Measurements from ENCODE around the gene PTK7.
"Not testable (repeated sequence)": the region's sequence is repeated elsewhere in the genome, so short reads cannot be mapped to it uniquely, and the experiment has no call there.

The PTK7 gene

DNA sequence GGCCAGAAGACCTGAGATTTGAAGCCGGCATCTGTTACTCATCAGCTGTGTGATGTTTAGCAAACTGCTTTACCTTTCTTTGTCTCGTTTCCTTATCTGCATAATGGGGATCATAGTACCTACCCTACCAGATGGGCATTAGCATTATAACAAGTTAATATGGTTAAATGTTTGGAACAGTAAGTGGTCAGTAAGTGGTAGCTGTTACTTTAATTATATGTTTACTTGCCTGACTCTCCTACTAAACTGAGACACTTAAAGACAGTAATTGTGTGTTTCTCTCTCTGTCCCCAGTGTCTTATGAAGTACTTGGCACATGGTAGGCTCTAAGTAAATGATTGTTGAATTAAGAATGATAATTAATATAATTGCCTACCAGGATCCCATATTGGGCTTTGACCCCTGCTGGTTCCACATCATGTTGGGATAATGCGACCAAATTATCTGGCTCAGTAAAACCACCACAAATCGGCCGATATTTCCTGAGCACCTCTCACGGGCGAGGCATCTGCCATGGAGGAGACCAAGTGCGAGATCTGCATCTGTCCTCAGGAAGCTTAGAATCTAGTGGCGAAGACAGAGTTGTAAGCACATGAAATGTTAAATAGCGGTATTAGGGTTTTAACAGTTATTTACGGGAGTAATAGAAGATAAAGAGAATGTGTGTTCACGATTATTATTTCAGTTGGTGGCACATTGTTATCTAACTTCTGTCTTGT, 31.4 kb downstream of the PTK7 start:
- no peak for DNase-seq (ENCODE audit: extremely low spot score)
- POLR2A ChIA-PET: interaction anchor here (0.7 to 1.0 kb wide), 2 partner anchors 14 to 54 kb away, joined by 3 read pairs; partner anchors contain the start of gene CUL7
- CTCF ChIA-PET: no interaction called here
- no peak for TF ChIP-seq ARNT (IDR thresholded peaks at IDR 0.05)
- no peak for TF ChIP-seq FOXK2 (IDR thresholded peaks at IDR 0.05)
- TF ChIP-seq SUZ12 (IDR thresholded peaks at IDR 0.05): no peak
- TF ChIP-seq SP1 (IDR thresholded peaks at IDR 0.05): no peak
- TF ChIP-seq TARDBP (IDR thresholded peaks at IDR 0.05): no peak
- no peak for TF ChIP-seq ELF4 (IDR thresholded peaks at IDR 0.05)
- TF ChIP-seq, protein P1, sequence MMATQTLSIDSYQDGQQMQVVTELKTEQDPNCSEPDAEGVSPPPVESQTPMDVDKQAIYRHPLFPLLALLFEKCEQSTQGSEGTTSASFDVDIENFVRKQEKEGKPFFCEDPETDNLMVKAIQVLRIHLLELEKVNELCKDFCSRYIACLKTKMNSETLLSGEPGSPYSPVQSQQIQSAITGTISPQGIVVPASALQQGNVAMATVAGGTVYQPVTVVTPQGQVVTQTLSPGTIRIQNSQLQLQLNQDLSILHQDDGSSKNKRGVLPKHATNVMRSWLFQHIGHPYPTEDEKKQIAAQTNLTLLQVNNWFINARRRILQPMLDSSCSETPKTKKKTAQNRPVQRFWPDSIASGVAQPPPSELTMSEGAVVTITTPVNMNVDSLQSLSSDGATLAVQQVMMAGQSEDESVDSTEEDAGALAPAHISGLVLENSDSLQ (IDR thresholded peaks at IDR 0.05): no peak
- TF ChIP-seq FOXM1 (IDR thresholded peaks at IDR 0.05; ENCODE audit: borderline replicate concordance): no peak
- no peak for TF ChIP-seq CTBP1 (IDR thresholded peaks at IDR 0.05; ENCODE audit: borderline replicate concordance)
- no peak for TF ChIP-seq L3MBTL2 (conservative IDR thresholded peaks at IDR 0.05)
- TF ChIP-seq ZNF384 (IDR thresholded peaks at IDR 0.05): no peak
- TF ChIP-seq BHLHE40 (IDR thresholded peaks at IDR 0.05; ENCODE audit: borderline replicate concordance): no peak
- no peak for TF ChIP-seq HDGF (IDR thresholded peaks at IDR 0.05; ENCODE audit: borderline replicate concordance)
- no peak for TF ChIP-seq FOXA1 (IDR thresholded peaks at IDR 0.05)
- TF ChIP-seq LEF1 (IDR thresholded peaks at IDR 0.05; ENCODE audit: borderline replicate concordance): no peak
- no peak for TF ChIP-seq NFRKB (IDR thresholded peaks at IDR 0.05)

- no peak for DNase-seq (ENCODE audit: extremely low spot score)
- ChIA-PET POLR2A (interaction anchor here (0.7 to 3.5 kb wide), 10 partner anchors 10 to 68 kb away, joined by 3 to 17 read pairs (median 4); partner anchors contain the start of genes CUL7, CUL9, KLC4 and MRPL2), CTCF (interaction anchor here (1.0 kb wide), 1 partner anchor 30 kb away, joined by 3 read pairs; no protein-coding TSS in a partner anchor)
- TF ChIP-seq FOXA1 (IDR thresholded peaks at IDR 0.05): no peak
- TF ChIP-seq, protein P1 (IDR thresholded peaks at IDR 0.05): no peak
- no peak for TF ChIP-seq ELF4 (IDR thresholded peaks at IDR 0.05)
- TF ChIP-seq NFRKB (IDR thresholded peaks at IDR 0.05): no peak
- TF ChIP-seq BHLHE40 (IDR thresholded peaks at IDR 0.05; ENCODE audit: borderline replicate concordance): no peak
- TF ChIP-seq L3MBTL2 (conservative IDR thresholded peaks at IDR 0.05): no peak
Observed at GRCh38 chr6:43113431-43114260, 37.5 kb downstream of the PTK7 start.

DNA sequence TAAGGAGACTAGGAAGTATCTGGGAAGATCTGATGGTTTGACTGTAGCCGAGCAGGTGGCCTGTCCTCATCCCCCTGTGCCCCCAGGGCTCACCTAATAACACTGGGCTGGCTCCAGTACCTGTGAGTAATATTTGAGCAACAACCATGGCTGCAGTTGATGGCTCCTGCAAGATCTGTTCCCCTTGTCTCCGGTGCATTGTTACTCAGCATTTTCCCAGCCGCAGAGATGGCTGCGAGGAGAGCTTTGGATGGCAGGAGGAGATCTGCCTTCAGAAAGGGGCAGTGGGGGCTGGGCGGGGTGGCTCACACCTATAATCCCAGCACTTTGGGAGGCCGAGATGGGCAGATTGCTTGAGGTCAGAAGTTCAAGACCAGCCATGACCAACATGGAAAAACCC, 39.3 kb downstream of the PTK7 start:
- ChIA-PET CTCF (no interaction called here), POLR2A (interaction anchor here (3.5 kb wide), 1 partner anchor 39 kb away, joined by 17 read pairs; the partner anchor contains the start of gene PTK7)
- no peak for DNase-seq (ENCODE audit: extremely low spot score)
- TF ChIP-seq ELF4 (IDR thresholded peaks at IDR 0.05): no peak
- TF ChIP-seq TARDBP (IDR thresholded peaks at IDR 0.05): no peak
- TF ChIP-seq L3MBTL2 (conservative IDR thresholded peaks at IDR 0.05): no peak
- no peak for TF ChIP-seq FOXM1 (IDR thresholded peaks at IDR 0.05; ENCODE audit: borderline replicate concordance)
- TF ChIP-seq HDGF (IDR thresholded peaks at IDR 0.05; ENCODE audit: borderline replicate concordance): no peak
- TF ChIP-seq, protein P1 (IDR thresholded peaks at IDR 0.05): no peak
- TF ChIP-seq SP1 (IDR thresholded peaks at IDR 0.05): no peak
- no peak for TF ChIP-seq NFRKB (IDR thresholded peaks at IDR 0.05)
- TF ChIP-seq CTBP1 (IDR thresholded peaks at IDR 0.05; ENCODE audit: borderline replicate concordance): no peak
- no peak for TF ChIP-seq ARNT (IDR thresholded peaks at IDR 0.05)
- no peak for TF ChIP-seq SUZ12 (IDR thresholded peaks at IDR 0.05)
- no peak for TF ChIP-seq ZNF384 (IDR thresholded peaks at IDR 0.05)
- TF ChIP-seq BHLHE40 (IDR thresholded peaks at IDR 0.05; ENCODE audit: borderline replicate concordance): no peak

GRCh38 chr6:43117466-43117865, 41.4 kb downstream of the PTK7 start:
- POLR2A ChIA-PET, CTCF ChIA-PET: not testable (repeated sequence)

DNA sequence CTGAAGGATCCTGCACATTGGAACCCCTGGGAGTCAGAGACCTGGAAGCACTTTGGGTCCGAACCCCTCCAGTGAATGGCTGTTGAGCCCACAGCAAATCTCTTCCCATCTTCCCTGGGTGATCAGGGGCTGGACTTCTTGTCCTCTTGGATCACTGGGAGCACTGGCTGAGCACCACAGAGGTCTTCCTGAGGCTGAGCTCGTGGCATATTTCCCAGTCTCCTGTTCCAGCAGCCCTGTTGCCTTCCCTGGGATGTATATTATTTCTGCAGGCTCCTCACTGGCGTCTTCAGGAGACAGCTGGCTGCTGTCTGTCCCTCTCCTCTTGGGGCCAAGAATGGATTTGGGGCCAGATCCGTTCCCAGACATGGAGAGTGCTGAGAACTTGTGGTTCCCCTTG, 43.4 kb downstream of the PTK7 start:
- ChIA-PET POLR2A (no interaction called here), CTCF (no interaction called here)
- DNase-seq (ENCODE audit: extremely low spot score): no peak
- no peak for TF ChIP-seq ZNF384 (IDR thresholded peaks at IDR 0.05)
- no peak for TF ChIP-seq SP1 (IDR thresholded peaks at IDR 0.05)
- no peak for TF ChIP-seq ELF4 (IDR thresholded peaks at IDR 0.05)
- TF ChIP-seq HDGF (IDR thresholded peaks at IDR 0.05; ENCODE audit: borderline replicate concordance): no peak
- TF ChIP-seq ARNT (IDR thresholded peaks at IDR 0.05): no peak
- no peak for TF ChIP-seq FOXM1 (IDR thresholded peaks at IDR 0.05; ENCODE audit: borderline replicate concordance)
- TF ChIP-seq LEF1 (IDR thresholded peaks at IDR 0.05; ENCODE audit: borderline replicate concordance): no peak
- no peak for TF ChIP-seq L3MBTL2 (conservative IDR thresholded peaks at IDR 0.05)
- TF ChIP-seq SUZ12 (IDR thresholded peaks at IDR 0.05): no peak
- no peak for TF ChIP-seq TARDBP (IDR thresholded peaks at IDR 0.05)
- no peak for TF ChIP-seq FOXK2 (IDR thresholded peaks at IDR 0.05)
- no peak for TF ChIP-seq NFRKB (IDR thresholded peaks at IDR 0.05)

More at GRCh38 chr6:43117466-43117865, 41.4 kb downstream of the PTK7 start:
- DNase-seq (ENCODE audit: extremely low spot score): not testable (repeated sequence)

Measured in HEK293T (cell line).